GM19351 (cell line): ENCODE measurements around the gene GABRR1.
"Not testable (repeated sequence)": the region's sequence is repeated elsewhere in the genome, so short reads cannot be mapped to it uniquely, and the experiment has no call there.

Source experiments
- ATAC-seq: cut with Tn5 transposase; IDR thresholded peaks from one replicate; pipeline ENCODE4 v1.9.1; 2021; ENCODE audit warnings: mild to moderate bottlenecking, moderate library complexity; ENCODE audit not compliant: unreplicated experiment

Gene GABRR1

GRCh38 chr6:89217299-89217910, at the start of gene GABRR1:
TSS of gene GABRR1 (minus strand) at chr6:89217358. CDS start at chr6:89217322, 36 bp downstream.
- no peak for ATAC-seq

GRCh38 chr6:89264296-89264695, 47.1 kb upstream of the GABRR1 start:
- ATAC-seq = no peak

GRCh38 chr6:89260832-89261231, 43.7 kb upstream of the GABRR1 start:
- no peak for ATAC-seq

- no peak for ATAC-seq
Observed at GRCh38 chr6:89260310-89260709, 43.2 kb upstream of the GABRR1 start.

GRCh38 chr6:89258912-89259311, 41.8 kb upstream of the GABRR1 start:
- peak; percentile 75 for ATAC-seq

GRCh38 chr6:89257781-89258180, 40.6 kb upstream of the GABRR1 start:
- no peak for ATAC-seq

- no peak for ATAC-seq
Observed at GRCh38 chr6:89257346-89257745, 40.2 kb upstream of the GABRR1 start.

- ATAC-seq = no peak
Observed at GRCh38 chr6:89255417-89255816, 38.3 kb upstream of the GABRR1 start.

- ATAC-seq = no peak
Observed at GRCh38 chr6:89254569-89254968, 37.4 kb upstream of the GABRR1 start.

- no peak for ATAC-seq
Observed at GRCh38 chr6:89252907-89253306, 35.7 kb upstream of the GABRR1 start.

GRCh38 chr6:89251976-89252375, 34.8 kb upstream of the GABRR1 start:
- no peak for ATAC-seq

- no peak for ATAC-seq
Observed at GRCh38 chr6:89251170-89251569, 34.0 kb upstream of the GABRR1 start.

- no peak for ATAC-seq
Observed at GRCh38 chr6:89250239-89250638, 33.1 kb upstream of the GABRR1 start.

- peak; percentile 70 for ATAC-seq
Observed at GRCh38 chr6:89244241-89244985, 27.3 kb upstream of the GABRR1 start.

- no peak for ATAC-seq
Observed at GRCh38 chr6:89243331-89243629, 26.1 kb upstream of the GABRR1 start.

- ATAC-seq = no peak
Observed at GRCh38 chr6:89242574-89243330, 25.6 kb upstream of the GABRR1 start.

- no peak for ATAC-seq
Observed at GRCh38 chr6:89239338-89239737, 22.2 kb upstream of the GABRR1 start.

- no peak for ATAC-seq
Observed at GRCh38 chr6:89237158-89237557, 20.0 kb upstream of the GABRR1 start.

- ATAC-seq = not testable (repeated sequence)
Observed at GRCh38 chr6:89233605-89234004, 16.4 kb upstream of the GABRR1 start.

- no peak for ATAC-seq
Observed at GRCh38 chr6:89222712-89223039, 5.5 kb upstream of the GABRR1 start.

GRCh38 chr6:89221971-89222711, 5.0 kb upstream of the GABRR1 start:
- ATAC-seq = no peak
